Effector CD8-positive, alpha-beta T cell (primary cell): ENCODE results near the gene PHOSPHO2.
"Not testable (repeated sequence)": the region's sequence is repeated elsewhere in the genome, so short reads cannot be mapped to it uniquely, and the experiment has no call there.

Experiments used
- DNase-seq: peaks from one replicate; lab custom pipeline; 2025; lab: John Stamatoyannopoulos, UW

PHOSPHO2 gene

DNA sequence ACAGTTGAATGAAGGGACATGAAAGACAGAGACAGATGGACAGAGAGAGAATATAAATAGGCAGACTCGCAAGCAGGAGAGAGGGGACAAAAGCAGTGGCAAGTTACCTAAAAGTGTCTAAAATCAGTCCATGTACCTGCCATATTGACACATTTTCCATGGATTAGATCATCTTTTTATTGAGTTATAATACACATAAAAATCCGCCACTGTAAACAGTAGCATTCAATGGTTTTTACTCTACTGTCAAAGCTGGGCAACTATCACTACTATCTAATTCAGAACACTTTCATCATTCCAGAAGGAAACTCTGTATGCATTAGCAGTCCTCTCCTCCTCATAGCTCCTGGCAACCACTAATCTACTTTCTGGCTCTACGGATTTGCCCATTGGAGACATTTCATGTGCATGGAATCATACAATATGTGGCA lies 10.1 kb upstream of the PHOSPHO2 start:
- DNase-seq = no peak

DNA sequence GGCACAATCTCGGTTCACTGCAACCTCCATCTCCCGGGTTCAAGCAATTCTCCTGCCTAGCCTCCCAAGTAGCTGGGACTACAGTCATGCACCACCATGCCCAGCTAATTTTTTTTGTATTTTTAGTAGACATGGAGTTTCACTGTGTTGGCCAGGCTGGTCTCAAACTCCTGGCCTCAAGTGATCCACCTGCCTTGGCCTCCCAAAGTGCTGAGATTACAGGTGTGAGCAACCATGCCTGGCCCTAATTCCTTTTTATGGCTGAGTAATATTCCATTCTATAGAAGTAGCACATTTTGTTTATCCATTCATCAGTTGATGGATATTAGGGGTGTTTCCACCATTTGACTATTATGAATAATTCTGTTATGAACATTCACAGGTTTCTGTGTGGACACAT lies 9.6 kb upstream of the PHOSPHO2 start:
- DNase-seq = not testable (repeated sequence)

DNA sequence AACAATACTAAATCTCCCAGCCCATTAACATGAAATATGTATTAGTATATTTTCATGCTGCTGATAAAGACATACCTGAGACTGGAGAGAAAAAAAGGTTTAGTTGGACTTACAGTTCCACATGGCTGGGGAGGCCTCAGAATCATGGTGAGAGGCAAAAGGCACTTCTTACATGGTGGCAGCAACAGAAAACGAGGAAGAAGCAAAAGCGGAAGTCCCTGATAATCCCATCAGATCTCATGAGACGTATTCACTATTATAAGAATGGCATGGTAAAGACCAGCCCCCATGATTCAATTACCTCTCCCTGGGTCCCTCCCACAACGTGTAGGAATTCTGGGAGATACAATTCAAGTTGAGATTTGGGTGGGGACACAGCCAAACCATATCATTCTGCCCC lies 7.4 kb upstream of the PHOSPHO2 start:
- DNase-seq = not testable (repeated sequence)

DNA sequence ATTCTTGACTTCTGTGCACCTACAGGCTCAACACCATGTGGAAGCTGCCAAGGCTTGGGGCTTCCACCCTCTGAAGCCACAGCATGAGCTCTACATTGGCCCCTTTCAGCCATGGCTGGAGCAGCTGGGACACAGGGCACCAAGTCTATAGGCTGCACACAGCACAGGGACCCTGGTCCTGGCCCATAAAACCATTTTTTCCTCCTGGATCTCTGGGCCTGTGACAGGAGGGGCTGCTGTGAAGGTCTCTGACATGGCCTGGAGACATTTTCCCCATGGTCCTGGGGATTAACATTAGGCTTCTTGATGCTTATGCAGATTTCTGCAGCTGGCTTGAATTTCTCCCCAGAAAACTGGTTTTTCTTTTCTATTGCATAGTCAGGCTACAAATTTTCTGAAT lies 6.3 kb upstream of the PHOSPHO2 start:
- DNase-seq = not testable (repeated sequence)

DNA sequence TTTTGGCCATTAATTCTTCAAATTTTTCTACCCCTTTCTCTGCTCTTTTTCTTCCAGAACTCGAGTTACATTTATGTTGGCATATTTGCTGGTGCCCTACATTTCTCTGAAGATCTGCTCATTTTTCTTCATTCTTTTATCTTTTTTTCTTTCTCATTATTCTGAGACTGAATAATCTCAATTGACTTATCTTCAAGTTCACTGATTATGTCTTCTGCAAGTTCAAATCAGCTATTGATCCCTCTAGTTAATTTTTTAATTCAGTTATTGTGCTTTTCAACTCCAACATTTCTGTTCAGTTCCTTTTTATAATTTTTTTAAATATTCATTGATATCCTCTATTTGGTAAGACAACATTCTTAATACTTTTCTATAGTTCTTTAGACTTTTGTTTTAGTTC lies 3.3 kb upstream of the PHOSPHO2 start:
- DNase-seq = no peak

DNA sequence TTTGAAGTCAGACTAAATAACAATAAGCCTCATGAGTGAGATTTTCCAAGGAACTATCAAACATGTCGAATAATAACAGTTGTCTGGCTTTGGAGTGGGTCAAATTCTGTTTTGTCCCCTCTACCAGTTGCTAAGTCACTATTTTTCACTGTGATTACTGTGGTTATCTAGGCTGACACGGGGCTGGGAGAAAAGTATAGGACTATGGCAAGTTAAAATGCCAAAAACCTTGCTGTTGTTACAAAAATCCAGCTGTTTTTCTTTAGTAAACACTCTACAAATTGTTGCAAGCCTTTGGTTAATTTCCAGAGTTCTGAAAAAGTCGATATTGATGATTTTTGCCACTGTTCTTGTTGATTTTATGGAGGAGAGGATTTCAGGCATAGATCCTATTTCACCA lies 1.6 kb upstream of the PHOSPHO2 start:
- DNase-seq = no peak

DNA sequence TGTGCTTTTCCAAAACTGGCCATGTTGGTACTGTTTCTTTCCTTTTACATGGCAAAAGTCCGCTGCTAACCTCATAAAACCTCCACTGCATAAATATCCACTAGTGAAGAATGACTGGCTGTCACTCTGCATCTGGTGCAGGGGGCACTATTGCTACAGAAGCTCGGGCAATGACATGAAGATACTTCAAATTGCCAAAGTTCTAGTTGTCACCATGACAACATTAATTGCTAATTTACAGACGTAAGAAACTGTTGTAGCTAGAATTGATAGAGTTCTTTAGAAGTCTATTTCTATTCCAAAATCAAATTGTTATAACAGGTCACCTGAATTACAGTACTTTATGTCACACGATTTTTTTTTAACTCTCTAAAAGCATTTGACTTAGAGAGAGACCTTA lies 909 bp upstream of the PHOSPHO2 start:
- DNase-seq = no peak

DNA sequence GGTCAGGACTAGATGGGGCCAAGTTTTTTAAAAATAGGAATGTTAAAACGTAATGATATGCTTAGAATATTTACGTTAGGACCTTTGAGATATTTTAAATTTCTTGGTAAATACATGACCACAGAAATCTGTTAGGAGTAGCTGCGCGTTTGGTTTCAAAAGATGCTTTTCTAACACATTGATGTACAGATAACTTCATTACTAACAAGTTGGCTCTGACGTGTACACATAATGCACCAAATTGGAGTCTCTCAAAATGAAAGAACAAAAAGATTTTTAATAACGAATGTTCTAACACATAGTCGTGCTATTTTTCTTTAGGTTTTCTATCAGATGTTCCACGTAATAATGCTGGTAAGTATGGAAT lies 608 bp downstream of the PHOSPHO2 start:
- no peak for DNase-seq

DNA sequence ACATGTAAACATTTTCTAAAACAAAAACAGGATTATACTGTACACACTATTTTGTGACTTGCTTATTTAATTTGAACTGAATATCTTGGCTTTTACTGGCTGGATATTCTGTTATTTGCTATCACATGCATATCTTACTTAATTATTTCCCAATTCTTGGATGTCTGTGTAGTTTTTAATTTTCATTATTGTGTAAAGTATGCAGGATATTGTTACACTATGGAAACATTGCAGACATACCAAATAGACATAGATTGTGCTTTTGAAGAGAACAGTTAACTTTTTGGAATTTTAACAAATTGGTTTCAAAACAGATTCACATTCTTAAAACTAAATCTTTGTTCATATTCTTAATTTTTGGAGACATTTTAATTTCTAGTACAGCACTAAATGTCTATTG lies 2.1 kb downstream of the PHOSPHO2 start:
- no peak for DNase-seq

DNA sequence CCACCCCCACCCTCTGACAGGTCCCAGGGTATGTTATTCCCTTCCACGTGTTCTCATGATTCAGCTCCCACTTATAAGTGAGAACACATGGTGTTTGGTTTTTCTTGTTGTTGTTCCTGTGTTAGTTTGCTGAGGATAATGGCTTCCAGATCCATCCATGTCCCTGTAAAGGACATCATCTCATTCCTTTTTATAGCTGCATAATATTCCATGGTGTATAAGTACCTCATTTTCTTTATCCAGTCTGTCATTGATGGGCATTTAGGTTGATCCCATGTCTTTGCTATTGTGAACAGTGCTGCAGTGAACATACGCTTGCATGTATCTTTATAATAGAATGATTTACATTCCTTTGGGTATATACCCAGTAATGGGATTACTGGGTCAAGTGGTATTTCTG lies 4.9 kb downstream of the PHOSPHO2 start:
- not testable (repeated sequence) for DNase-seq

DNA sequence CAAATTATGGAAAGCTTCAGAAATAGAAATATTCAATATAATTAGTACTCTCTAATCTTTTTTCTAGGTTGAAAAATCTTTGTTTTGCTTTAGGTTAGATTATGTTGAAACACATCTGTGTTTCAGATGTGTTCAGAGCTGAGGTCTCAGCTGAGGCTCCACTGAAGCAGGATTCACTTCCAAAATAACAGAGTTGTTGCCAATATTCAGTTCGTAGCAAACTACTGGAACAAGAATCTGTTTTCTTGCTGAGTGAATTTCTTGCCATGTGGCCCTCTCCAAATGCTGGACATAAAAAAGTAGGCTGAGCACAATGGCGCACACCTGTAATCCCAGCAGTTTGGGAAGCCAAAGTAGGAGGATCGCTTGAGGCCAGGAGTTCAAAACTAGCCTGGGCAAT lies 8.7 kb downstream of the PHOSPHO2 start:
- DNase-seq = no peak

DNA sequence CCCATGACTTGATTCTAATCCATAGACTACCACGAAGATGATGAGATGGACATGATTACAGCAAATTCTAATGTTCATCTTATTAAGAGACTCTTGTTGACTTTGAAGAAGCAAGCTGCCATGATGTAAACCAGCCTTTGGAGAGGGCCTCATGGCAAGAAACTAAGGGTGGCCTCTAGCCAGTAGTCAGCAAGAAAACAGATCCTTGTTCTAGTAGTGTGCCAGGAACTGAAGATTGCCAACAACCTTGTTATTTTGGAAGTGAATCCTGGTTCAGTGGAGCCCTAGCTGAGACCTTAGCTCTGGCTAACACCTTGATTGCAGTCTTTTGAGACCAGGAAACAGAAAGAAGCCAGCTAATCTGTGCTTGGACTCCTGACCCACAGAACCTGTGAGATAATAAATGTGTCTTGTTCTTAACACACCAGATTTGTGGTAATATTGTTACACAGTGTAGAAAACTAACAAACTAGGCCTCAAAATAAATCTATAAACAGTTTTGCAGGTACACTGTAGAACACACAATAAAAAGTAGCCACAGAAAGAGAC lies 10.0 kb downstream of the PHOSPHO2 start:
- no peak for DNase-seq

DNA sequence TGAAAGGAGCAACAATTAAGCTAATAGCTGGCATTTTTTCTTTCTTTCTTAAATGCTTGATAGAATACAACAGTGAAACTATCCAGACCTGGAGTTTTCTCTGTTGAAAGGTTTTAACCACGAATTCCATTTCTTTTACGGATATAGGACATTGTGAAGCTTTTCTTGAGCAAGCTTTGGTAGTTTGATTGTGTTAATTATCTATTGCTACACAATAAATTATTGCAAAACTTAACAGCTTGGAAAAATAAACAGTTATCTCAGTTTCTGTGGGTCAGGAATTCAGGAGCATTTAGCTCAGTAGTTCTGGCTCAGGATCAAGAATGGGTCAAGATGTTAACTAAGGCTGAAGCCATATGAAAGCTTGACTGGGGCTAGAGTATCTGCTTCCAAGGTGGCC lies 11.7 kb downstream of the PHOSPHO2 start:
- DNase-seq = no peak

DNA sequence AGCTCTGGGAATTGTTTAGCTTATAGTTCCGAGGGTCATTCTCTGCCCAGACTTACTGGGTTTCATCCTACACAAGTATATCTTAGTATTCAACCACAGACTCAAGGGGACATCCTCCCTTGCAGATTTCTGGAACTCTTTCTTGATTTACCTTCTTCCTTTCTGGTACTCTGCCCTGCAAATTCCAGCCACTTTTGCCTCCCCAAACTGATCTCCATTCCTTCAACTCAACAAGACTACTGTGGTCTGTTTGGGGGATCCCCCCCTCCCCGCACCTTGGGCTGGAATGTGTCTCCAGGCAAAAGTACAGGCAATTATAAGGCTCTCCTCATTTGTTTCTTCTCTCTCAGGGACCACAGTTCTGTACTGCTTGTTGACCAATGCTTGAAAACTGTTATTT lies 13.4 kb downstream of the PHOSPHO2 start:
- DNase-seq = no peak

DNA sequence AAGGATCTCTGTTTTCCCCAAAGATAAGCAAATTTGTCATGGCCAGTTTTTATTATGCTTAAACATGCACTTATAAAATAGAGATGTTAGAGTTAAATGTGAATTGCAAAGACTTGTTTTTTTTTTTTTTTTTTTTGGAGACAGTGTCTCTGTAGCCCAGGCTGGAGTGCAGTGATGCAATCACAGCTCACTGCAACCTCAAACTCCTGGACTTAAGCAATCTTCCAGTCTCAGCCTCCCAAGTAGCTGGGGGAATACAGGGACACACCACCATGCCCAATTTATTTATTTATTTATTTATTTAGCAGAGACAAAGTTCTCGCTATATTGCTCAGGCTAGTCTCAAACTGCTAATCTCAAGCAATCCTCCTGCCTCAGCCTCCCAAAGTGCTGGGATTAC lies 15.1 kb downstream of the PHOSPHO2 start:
- DNase-seq = no peak

DNA sequence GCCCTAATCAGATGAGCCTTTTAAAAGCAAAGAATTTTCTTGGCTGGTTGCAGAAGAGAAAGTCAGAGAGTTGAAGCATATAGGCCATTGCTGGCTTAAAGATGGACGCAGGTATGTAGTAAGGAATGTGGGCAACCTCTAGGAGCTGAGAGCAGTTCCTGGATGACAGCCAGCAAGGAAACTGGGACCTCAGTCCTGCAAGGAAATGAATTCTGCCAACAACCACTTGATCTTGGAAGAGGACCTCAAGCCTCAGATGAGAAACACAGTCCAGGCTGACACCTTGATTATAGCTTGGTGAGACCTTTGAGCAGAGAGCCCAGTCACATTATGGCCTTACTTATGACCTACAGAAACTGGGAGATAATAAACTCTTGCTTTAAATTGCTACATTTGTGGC lies 15.7 kb downstream of the PHOSPHO2 start:
- DNase-seq = no peak

DNA sequence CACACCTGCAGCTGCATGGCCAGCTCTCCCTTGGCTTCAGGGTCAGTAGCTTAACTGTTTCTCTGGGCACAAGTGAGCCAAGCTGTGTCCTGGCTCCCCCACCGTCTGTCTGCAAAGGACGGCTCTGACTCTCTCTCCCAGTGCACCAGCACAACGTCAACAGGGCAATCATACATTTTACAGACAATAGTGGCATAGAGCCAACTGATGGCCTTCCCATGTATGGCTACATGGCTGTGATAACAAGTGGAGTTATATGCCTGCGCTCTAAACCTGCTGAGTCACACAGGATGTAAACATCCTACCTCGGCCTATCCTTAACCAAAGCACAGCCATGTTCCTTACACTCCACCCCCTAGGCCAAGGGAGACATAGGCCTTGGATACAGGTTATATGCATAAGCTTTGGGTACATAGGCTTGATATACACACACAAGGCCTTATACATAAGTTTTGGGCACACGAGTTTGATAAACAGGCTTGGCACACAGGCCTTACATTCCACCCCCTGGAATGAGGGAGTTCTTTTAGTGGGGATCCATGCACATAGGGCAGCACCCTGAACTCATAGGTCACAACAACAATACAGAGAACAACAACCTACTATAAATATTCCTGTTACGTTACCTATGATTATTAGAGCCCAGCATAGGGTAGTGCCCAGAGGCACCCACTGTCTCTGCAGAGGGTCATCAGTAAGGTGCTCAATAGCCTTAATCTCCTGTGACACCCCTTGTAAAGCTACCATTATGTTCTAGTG lies 17.7 kb downstream of the PHOSPHO2 start:
- DNase-seq = no peak

DNA sequence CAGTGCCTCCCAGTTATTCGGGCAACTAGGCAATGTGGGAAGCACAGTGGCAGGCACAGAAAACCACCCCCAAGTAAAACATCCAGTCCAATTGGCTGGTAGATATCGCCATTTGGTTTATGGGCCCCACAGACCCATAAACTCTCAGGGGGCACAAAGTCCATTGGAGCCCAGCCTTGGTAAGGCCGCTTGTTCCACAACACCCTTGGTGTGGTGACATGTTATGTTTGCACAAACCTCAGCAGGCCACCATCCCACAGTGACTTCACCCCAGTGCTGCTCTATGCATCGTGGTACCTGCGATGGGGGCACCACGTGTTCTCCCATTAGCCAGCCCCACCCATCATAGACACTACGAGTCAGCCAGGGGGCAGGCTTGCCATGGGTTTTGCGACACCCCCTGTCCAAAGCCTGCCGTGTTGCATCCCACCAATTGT lies 18.5 kb downstream of the PHOSPHO2 start:
- no peak for DNase-seq

DNA sequence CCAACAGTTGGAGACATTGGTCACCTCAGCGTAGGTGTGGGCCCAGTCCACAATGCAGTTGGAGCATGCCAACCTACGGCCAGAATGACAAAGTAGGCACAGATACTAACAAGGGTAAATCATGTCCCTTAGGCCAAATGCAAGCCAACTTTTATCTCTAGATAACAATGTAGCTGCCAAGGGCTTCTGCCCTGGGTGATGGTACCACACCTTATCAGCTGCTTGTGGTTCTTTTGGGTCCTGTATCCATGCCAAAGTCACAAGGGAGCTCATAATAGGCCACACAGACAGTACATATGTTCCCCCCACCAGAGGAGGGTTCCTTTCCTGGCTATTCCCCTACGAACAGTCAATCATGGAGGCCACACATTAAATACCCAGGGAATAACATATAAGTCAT lies 19.1 kb downstream of the PHOSPHO2 start:
- no peak for DNase-seq

DNA sequence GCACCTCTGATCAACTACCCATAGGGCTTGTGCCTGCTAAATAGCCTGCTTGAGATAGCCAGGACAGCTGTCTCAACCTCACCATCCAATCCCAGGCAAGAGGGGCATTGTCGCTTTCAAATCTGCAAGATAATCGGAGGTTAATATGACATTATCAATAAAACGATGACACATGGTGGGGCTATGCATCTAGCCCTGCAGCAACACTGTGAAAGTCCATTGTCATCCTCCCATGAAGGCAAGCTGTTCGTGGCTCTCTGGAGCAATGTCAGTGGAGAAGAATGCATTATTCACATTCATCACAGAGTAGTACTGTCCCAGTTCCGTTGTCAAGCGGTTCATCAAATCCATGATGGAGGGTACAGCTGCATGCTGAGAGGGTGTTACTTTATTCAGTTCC lies 20.4 kb downstream of the PHOSPHO2 start:
- no peak for DNase-seq

DNA sequence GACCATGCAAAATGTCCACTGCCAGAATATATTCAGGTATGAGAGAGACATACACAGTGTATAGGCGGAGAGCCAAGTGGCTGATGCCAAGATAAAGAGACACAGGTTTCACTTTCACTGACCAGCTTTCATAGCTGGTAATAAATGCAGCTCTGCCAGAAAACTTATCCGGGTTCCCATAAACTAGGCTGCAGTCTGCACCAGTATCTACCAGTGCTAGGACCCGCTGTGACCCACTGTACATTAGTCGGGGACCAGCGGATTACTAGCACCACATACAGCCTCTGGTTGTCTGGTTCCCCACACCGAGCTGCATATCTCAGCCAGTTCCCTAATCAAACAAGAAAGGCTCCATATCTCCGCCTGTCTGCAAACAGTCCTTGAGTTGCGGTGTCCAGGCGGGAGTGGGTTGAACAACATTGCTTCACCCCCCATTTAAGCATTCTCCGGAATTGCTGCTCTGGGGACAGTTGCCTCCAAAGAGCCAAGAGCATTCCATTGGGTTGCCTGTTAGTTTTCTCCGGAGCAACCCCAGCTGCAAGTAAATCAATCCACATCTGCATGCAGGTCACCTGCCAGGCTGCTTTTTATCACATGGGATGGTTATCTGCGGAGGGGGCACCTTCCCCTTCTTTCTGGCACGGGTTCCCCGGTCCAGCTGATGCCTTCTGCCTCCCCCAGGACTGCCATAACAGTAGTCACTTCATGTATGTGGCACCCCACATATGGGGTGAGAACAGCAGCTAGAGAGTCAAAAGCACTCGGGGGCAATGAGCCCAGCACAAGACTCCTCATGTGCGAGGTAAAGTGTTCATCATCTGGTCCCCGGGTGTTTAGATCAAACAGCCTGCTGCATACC lies 21.3 kb downstream of the PHOSPHO2 start:
- DNase-seq = no peak

DNA sequence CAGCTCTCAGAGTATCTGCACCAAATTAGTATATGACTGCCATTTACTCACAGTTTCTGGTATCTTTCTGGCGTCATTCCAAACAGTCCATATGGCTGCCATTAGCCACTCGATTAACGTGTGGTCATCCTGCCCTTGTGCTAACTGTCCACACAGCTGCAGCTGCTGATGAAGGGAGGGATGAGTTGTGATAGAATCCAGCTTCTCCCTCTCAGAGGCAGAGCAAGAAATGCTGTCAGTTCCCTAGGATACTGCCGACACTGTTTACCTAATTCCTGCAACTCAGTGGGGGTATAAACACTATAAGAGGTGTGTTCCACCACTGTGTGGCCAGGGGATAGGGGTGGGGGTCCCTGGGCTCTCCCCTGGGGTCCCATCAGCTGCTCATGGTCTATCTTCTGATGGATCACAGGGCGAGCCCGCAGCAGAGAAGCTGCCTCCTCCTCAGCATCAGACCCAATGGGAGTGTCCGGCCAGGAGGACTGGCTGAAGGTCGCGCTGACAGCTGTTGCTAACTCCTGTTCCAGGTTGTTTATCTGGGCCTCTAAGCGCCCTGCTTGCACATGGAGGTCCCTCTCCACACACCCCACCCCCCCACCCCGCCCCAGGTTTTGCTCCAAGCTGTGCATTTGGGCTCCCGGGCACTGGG lies 22.1 kb downstream of the PHOSPHO2 start:
- no peak for DNase-seq
